IMR-90 (cell line): ENCODE measurements around the gene FBXL19. TPM values are rescaled to one million over a fixed set of nuclear protein-coding genes. Genes with fewer than 3 reads are reported as not detected.

Experiments used
- ATAC-seq: fragments of 200-7000 bp; cut with Tn5 transposase; 2 replicates; pipeline ENCODE4 v1.9.1; 2020; ENCODE audit warnings: low read depth, mild to moderate bottlenecking, moderate library complexity
- BruUV-seq: library from RNA; stranded (reverse); fragments of 400-500 nt; replicated peaks from 2 replicates; lab custom pipeline; 2021; lab: Mats Ljungman, UMichigan
- CTCF ChIA-PET: fragments of 300-600 bp; formaldehyde crosslinking; extraction: SDS; loops from one replicate; lab custom pipeline; 2021; ENCODE audit warnings: antibody characterized with exemption; lab: Yijun Ruan, JAX
- POLR2A ChIA-PET: fragments of 300-600 bp; sonication (Branson Sonifier 250); formaldehyde crosslinking; loops from one replicate; lab custom pipeline; 2022; ENCODE audit warnings: antibody characterized with exemption; ENCODE audit not compliant: unreplicated experiment; lab: Charles Lee
- DNase-seq: peaks from one replicate; pipeline ENCODE4 v3.0.0; 2013
- H2AFZ ChIP-seq: replicated peaks from 2 replicates; pipeline ENCODE3; 2013; ENCODE audit warnings: low read length, mild to moderate bottlenecking; ENCODE audit not compliant: poor library complexity
- H2AK5ac ChIP-seq: 2 replicates; pipeline ENCODE4 v1.6.1; 2013; ENCODE audit warnings: low read depth, low read length, inconsistent platforms
- H2AK9ac ChIP-seq: replicated peaks from 2 replicates; pipeline ENCODE3; 2013; ENCODE audit warnings: mild to moderate bottlenecking, low read depth, low read length, moderate library complexity; ENCODE audit not compliant: poor library complexity
- H2BK120ac ChIP-seq: 2 replicates; pipeline ENCODE4 v1.6.1; 2013; ENCODE audit warnings: low read depth, low read length, inconsistent platforms
- H2BK15ac ChIP-seq: 3 replicates; pipeline ENCODE4 v1.6.1; 2013; ENCODE audit warnings: low read depth, low read length, inconsistent platforms
- H2BK20ac ChIP-seq: 2 replicates; pipeline ENCODE4 v1.6.1; 2013; ENCODE audit warnings: low read depth, mild to moderate bottlenecking, inconsistent platforms, low read length, moderate library complexity
- H2BK5ac ChIP-seq: 2 replicates; pipeline ENCODE4 v1.6.1; 2013; ENCODE audit warnings: mild to moderate bottlenecking, low read depth, low read length, inconsistent platforms; ENCODE audit not compliant: poor library complexity, severe bottlenecking
- H3K14ac ChIP-seq: replicated peaks from 2 replicates; pipeline ENCODE4 v1.6.1; 2013; ENCODE audit warnings: low read depth, low read length, inconsistent platforms
- H3K18ac ChIP-seq: 2 replicates; pipeline ENCODE4 v1.6.1; 2013; ENCODE audit warnings: low read depth, low read length, control low read depth
- H3K23ac ChIP-seq: 2 replicates; pipeline ENCODE4 v1.6.1; 2013; ENCODE audit warnings: low read depth, low read length, inconsistent platforms
- H3K27ac ChIP-seq: 2 replicates; pipeline ENCODE4 v1.5.1; 2013; ENCODE audit warnings: mild to moderate bottlenecking, control low read depth, low read length; ENCODE audit not compliant: insufficient read depth
- H3K27me3 ChIP-seq: 2 replicates; pipeline ENCODE4 v1.6.1; 2013; ENCODE audit warnings: low read length; ENCODE audit not compliant: control insufficient read depth, insufficient read depth
- H3K36me3 ChIP-seq: 2 replicates; pipeline ENCODE4 v1.6.1; 2013; ENCODE audit warnings: low read length, mixed read lengths; ENCODE audit not compliant: control insufficient read depth, insufficient read depth
- H3K4ac ChIP-seq: 2 replicates; pipeline ENCODE4 v1.6.1; 2013; ENCODE audit warnings: low read depth, low read length, inconsistent platforms
- H3K4me1 ChIP-seq: 2 replicates; pipeline ENCODE4 v1.6.1; 2013; ENCODE audit warnings: low read length, mixed read lengths; ENCODE audit not compliant: control insufficient read depth, insufficient read depth
- H3K4me2 ChIP-seq: 2 replicates; pipeline ENCODE4 v1.6.1; 2013; ENCODE audit warnings: low read depth, mild to moderate bottlenecking, control low read depth, low read length, moderate library complexity
- H3K4me3 ChIP-seq: 2 replicates; pipeline ENCODE4 v1.5.1; 2013; ENCODE audit warnings: low read depth, mild to moderate bottlenecking, control low read depth, low read length, moderate library complexity; ENCODE audit not compliant: insufficient read depth
- H3K56ac ChIP-seq: 2 replicates; pipeline ENCODE4 v1.6.1; 2013; ENCODE audit warnings: low read length, inconsistent platforms; ENCODE audit not compliant: insufficient read depth; ENCODE audit errors: extremely low read depth
- H3K79me1 ChIP-seq, 2 experiments: 2 replicates each; pipeline ENCODE4 v1.6.1; 2013; ENCODE audit warnings: low read length in 2 of 2, inconsistent platforms in 1 of 2, low read depth in 1 of 2
- H3K9ac ChIP-seq: 2 replicates; pipeline ENCODE4 v1.6.1; 2013; ENCODE audit warnings: low read depth, low read length, control low read depth
- H3K9me1 ChIP-seq: 2 replicates; pipeline ENCODE4 v1.6.1; 2013; ENCODE audit warnings: low read length, inconsistent platforms; ENCODE audit not compliant: insufficient read depth
- H3K9me3 ChIP-seq: 2 replicates; pipeline ENCODE4 v1.6.1; 2013; ENCODE audit warnings: low read length; ENCODE audit not compliant: control insufficient read depth, insufficient read depth
- H4K20me1 ChIP-seq: 2 replicates; pipeline ENCODE4 v1.6.1; 2013; ENCODE audit warnings: low read length, inconsistent platforms; ENCODE audit not compliant: insufficient read depth
- H4K5ac ChIP-seq: 2 replicates; pipeline ENCODE4 v1.6.1; 2013; ENCODE audit warnings: mild to moderate bottlenecking, low read depth, low read length, control low read depth
- H4K8ac ChIP-seq, 2 experiments: 2 replicates each; pipeline ENCODE4 v1.6.1; 2013; ENCODE audit warnings: low read depth in 2 of 2, low read length in 2 of 2, control low read depth in 1 of 2, inconsistent platforms in 1 of 2
- H4K91ac ChIP-seq: 2 replicates; pipeline ENCODE4 v1.6.1; 2013; ENCODE audit warnings: low read depth, low read length, inconsistent platforms; ENCODE audit not compliant: insufficient read depth
- BHLHE40 ChIP-seq: fragments of 150-350 bp; IDR thresholded peaks from 2 replicates; pipeline ENCODE4 v1.6.1; 2016; ENCODE audit warnings: mild to moderate bottlenecking, low read depth, low read length
- RAD21 ChIP-seq: IDR thresholded peaks from 2 replicates; pipeline ENCODE4 v1.6.1; 2012; ENCODE audit warnings: low read length, improper control_type of control experiment
- SMC3 ChIP-seq: fragments of 150-350 bp; IDR thresholded peaks from 2 replicates; pipeline ENCODE4 v1.6.1; 2016; ENCODE audit warnings: low read depth, mild to moderate bottlenecking, antibody characterized with exemption, low read length, moderate library complexity
- WGBS, 2 experiments: methylation state at CpG; one replicate each; pipeline versions ENCODE4 v1.1.5 to v1.1.7; 2013; ENCODE audit warnings: missing lambda C conversion rate in 2 of 2; ENCODE audit not compliant: insufficient read length in 1 of 2; ENCODE audit errors: extremely low coverage in 2 of 2; 5-methylcytosine and 5-hydroxymethylcytosine counted together
- dilution Hi-C: fragments of 300-500 bp; cut with HindIII; formaldehyde crosslinking; loops from one replicate; pipeline ENCODE4 v1.14.3; 2018; ENCODE audit warnings: low sequenced_read_pairs; ENCODE audit not compliant: unreplicated experiment
- in situ Hi-C: fragments of 300-500 bp; cut with MboI; formaldehyde crosslinking; loops from 3 replicates; pipeline ENCODE4 v1.14.3; 2019; ENCODE audit warnings: low sequenced_read_pairs, inconsistent platforms, mixed read lengths
- intact Hi-C: fragments of 100-400 bp; cut with micrococcal nuclease; formaldehyde crosslinking; loops from 2 replicates; pipeline ENCODE4 v1.10.0; 2022
- polyA plus RNA-seq, 3 experiments: library from polyadenylated mRNA; depleted of rRNA; stranded (reverse); fragments of >200 nt; gene quantifications; 2 replicates each; pipeline ENCODE4 v1.2.3, GENCODE V29; 2012; ENCODE audit warnings: low replicate concordance in 1 of 3
- total RNA-seq: library from RNA; depleted of rRNA; stranded (reverse); fragments of >200 nt; gene quantifications from 2 replicates; pipeline ENCODE4 v1.2.3, GENCODE V29; 2012

Gene FBXL19
- total and polyA plus RNA-seq, 2 of the 4 experiments (the other 2 are of a cell fraction) = 5.0 to 13.8 TPM

- WGBS, 2 experiments = 76% methylated on average over 5 of the region's 20 CpGs; no CpG with 5 or more reads in 1 of the 2 experiments
- POLR2A ChIA-PET = interaction anchor here (1.0 kb wide), 1 partner anchor 156 kb away, joined by 3 read pairs; no protein-coding TSS in a partner anchor
- Histone ChIP-seq H2BK120ac (peak overlapping the region; percentile 32; the same call in 1 of the 2 replicates), H2BK5ac (peak overlapping the region; percentile 63), H4K20me1 (no peaks in the 10 kb centered on the region), H3K79me1 (peaks cover 0 to 16% of the 10 kb centered on the region in 2 experiments; a peak in 2 of 4 replicates), H4K91ac (peak overlapping the region; percentile 94), H2AK5ac (peak overlapping the region; percentile 78), H3K23ac (peak overlapping the region; percentile 80; the same call in 1 of the 2 replicates), H3K9ac (peak overlapping the region; percentile 56), H4K8ac (peak overlapping the region; percentile 75 to 98), H3K9me3 (no peaks in the 10 kb centered on the region), H2AK9ac (peak overlapping the region; percentile 98), H3K4me1 (peaks cover 8% of the 10 kb centered on the region), H3K27ac (peak overlapping the region; percentile 40), H3K36me3 (peaks cover 25% of the 10 kb centered on the region), H3K4me2 (peak overlapping the region; percentile 85), H2BK15ac (peak overlapping the region; percentile 58; the same call in 1 of the 3 replicates), H2BK20ac (0 out of 2 replicates have a peak overlapping the region, but pooled peaks have one; percentile 1), H3K18ac (peak overlapping the region; percentile 29), H3K56ac (no peak overlapping the region), H3K27me3 (no peaks in the 10 kb centered on the region), H3K4ac (peak overlapping the region; percentile 94), H3K14ac (peak overlapping the region; percentile 91; the same call in 1 of the 2 replicates), H3K4me3 (peak overlapping the region; percentile 47), H4K5ac (peak overlapping the region; percentile 80), H3K9me1 (no peaks in the 10 kb centered on the region; the same call in none of the 2 replicates), H2AFZ (peak overlapping the region; percentile 93)
- BruUV-seq = no TSS peak
- ATAC-seq = peak; percentile 10
- TF ChIP-seq BHLHE40 (peak; percentile 50; the same call in 1 of the 2 replicates), SMC3 (no peak), RAD21 (peak; percentile 33)
- intact Hi-C loops (loop anchor here (1.0 to 2.0 kb wide), 4 partner anchors 48 to 157 kb away; partner anchors contain the start of genes STX4, VKORC1, ZNF646 and ZNF668), dilution Hi-C loops (no loop called here), in situ Hi-C loops (loop anchor here (10.0 to 25.0 kb wide), 3 partner anchors 99 to 879 kb away; partner anchors contain the start of gene PRSS53)
- CTCF ChIA-PET = interaction anchor here (0.5 kb wide), 1 partner anchor 30 kb away, joined by 4 read pairs; no protein-coding TSS in a partner anchor
- no peak for DNase-seq
Measured at GRCh38 chr16:30985401-30986128, 62.2 kb downstream of the FBXL19 start.
